HepG2 (cell line): ENCODE measurements around the gene SRRM2. TPM values are rescaled to one million over a fixed set of nuclear protein-coding genes. Genes with fewer than 3 reads are reported as not detected.

Experiments
- ARID5B ChIP-seq: IDR thresholded peaks from 2 replicates; pipeline ENCODE4 v1.4.0; 2020; ENCODE audit warnings: mild to moderate bottlenecking, missing genetic modification reagents
- CHCHD3 ChIP-seq: sonication (generic); formaldehyde crosslinking; IDR thresholded peaks from 2 replicates; pipeline ENCODE4 v1.8.0; 2022; ENCODE audit warnings: mild to moderate bottlenecking, missing genetic modification reagents, moderate library complexity
- EZH2 ChIP-seq: conservative IDR thresholded peaks from 2 replicates; pipeline ENCODE4 v1.6.1; 2012; ENCODE audit warnings: mild to moderate bottlenecking, low read depth, low read length, moderate library complexity
- FOXA1 ChIP-seq, 2 experiments: fragments of 450-650 bp in 1 of 2; sonication (generic) in 1 of 2; formaldehyde crosslinking in 1 of 2; IDR thresholded peaks; 2 replicates each; pipeline versions ENCODE4 v1.4.0 to v1.6.1; 2016 to 2020; ENCODE audit warnings: missing genetic modification reagents in 1 of 2
- FOXJ3 ChIP-seq: sonication (generic); formaldehyde crosslinking; IDR thresholded peaks from 2 replicates; pipeline ENCODE4 v1.4.0; 2020; ENCODE audit warnings: missing genetic modification reagents, mild to moderate bottlenecking, borderline replicate concordance
- GPBP1L1 ChIP-seq: sonication (generic); formaldehyde crosslinking; IDR thresholded peaks from 2 replicates; pipeline ENCODE4 v1.5.0; 2020; ENCODE audit warnings: mild to moderate bottlenecking, missing genetic modification reagents
- MAFK ChIP-seq, 2 experiments: IDR thresholded peaks in 1 of 2; conservative IDR thresholded peaks in 1 of 2; 2 replicates each; pipeline ENCODE4 v1.6.1; 2011; ENCODE audit warnings: improper control_type of control experiment in 2 of 2, low read length in 2 of 2
- NFE2L1 ChIP-seq: sonication (generic); formaldehyde crosslinking; IDR thresholded peaks from 2 replicates; pipeline ENCODE4 v1.4.0; 2020; ENCODE audit warnings: missing genetic modification reagents, mild to moderate bottlenecking, borderline replicate concordance
- SALL2 ChIP-seq: sonication (generic); formaldehyde crosslinking; IDR thresholded peaks from 2 replicates; pipeline ENCODE4 v1.8.1; 2023; ENCODE audit warnings: mild to moderate bottlenecking, missing genetic modification reagents, inconsistent platforms
- STAT6 ChIP-seq: sonication (generic); formaldehyde crosslinking; IDR thresholded peaks from 2 replicates; pipeline ENCODE4 v1.4.0; 2020; ENCODE audit warnings: missing genetic modification reagents, mild to moderate bottlenecking, borderline replicate concordance
- TSC22D2 ChIP-seq: sonication (generic); formaldehyde crosslinking; IDR thresholded peaks from 2 replicates; pipeline ENCODE4 v1.5.1; 2020; ENCODE audit warnings: missing genetic modification reagents, mild to moderate bottlenecking, borderline replicate concordance
- ZNF766 ChIP-seq: sonication (generic); formaldehyde crosslinking; IDR thresholded peaks from 2 replicates; pipeline ENCODE4 v1.5.0; 2020; ENCODE audit warnings: missing genetic modification reagents, borderline replicate concordance
- ZNF782 ChIP-seq: sonication (generic); formaldehyde crosslinking; IDR thresholded peaks from 2 replicates; pipeline ENCODE4 v1.4.0; 2020; ENCODE audit warnings: missing genetic modification reagents, mild to moderate bottlenecking, borderline replicate concordance
- polyA plus RNA-seq, 8 experiments: library from polyadenylated mRNA; depleted of rRNA in 3 of 8; stranded (reverse) in 7 of 8; unstranded in 1 of 8; fragments of >200 nt; fragmentation: Illumina TruSeq in 4 of 8; extraction: Trizol in 4 of 8; gene quantifications; 2 replicates each; pipeline versions ENCODE4 v1.2.1 to v1.2.3, GENCODE V29; 2011 to 2016; ENCODE audit warnings: low read depth in 4 of 8, missing spikeins in 1 of 8, mixed read lengths in 1 of 8; ENCODE audit not compliant: insufficient read depth in 1 of 8
- total RNA-seq, 5 experiments: library from RNA; depleted of rRNA; stranded (reverse); fragments of >200 nt; fragmentation: Illumina TruSeq; extraction: Trizol; gene quantifications; 2 replicates each; pipeline ENCODE4 v1.2.3, GENCODE V29; 2016; ENCODE audit warnings: low read depth in 1 of 5
- TF ChIP-seq, protein P1 (sequence below): sonication (generic); formaldehyde crosslinking; IDR thresholded peaks from 2 replicates; pipeline ENCODE4 v1.4.0; 2020; ENCODE audit warnings: missing genetic modification reagents
- TF ChIP-seq, protein P2 (sequence below): sonication (generic); formaldehyde crosslinking; IDR thresholded peaks from 2 replicates; pipeline ENCODE4 v1.4.0; 2020; ENCODE audit warnings: missing genetic modification reagents
- TF ChIP-seq, protein P3 (sequence below): sonication (generic); formaldehyde crosslinking; IDR thresholded peaks from 2 replicates; pipeline ENCODE4 v1.4.0; 2020; ENCODE audit warnings: missing genetic modification reagents

Gene SRRM2
- total and polyA plus RNA-seq, 2 of the 13 experiments (the other 11 are each of a cell fraction or from before 2014, with no cell fraction given), result 50.4 to 112 TPM

DNA sequence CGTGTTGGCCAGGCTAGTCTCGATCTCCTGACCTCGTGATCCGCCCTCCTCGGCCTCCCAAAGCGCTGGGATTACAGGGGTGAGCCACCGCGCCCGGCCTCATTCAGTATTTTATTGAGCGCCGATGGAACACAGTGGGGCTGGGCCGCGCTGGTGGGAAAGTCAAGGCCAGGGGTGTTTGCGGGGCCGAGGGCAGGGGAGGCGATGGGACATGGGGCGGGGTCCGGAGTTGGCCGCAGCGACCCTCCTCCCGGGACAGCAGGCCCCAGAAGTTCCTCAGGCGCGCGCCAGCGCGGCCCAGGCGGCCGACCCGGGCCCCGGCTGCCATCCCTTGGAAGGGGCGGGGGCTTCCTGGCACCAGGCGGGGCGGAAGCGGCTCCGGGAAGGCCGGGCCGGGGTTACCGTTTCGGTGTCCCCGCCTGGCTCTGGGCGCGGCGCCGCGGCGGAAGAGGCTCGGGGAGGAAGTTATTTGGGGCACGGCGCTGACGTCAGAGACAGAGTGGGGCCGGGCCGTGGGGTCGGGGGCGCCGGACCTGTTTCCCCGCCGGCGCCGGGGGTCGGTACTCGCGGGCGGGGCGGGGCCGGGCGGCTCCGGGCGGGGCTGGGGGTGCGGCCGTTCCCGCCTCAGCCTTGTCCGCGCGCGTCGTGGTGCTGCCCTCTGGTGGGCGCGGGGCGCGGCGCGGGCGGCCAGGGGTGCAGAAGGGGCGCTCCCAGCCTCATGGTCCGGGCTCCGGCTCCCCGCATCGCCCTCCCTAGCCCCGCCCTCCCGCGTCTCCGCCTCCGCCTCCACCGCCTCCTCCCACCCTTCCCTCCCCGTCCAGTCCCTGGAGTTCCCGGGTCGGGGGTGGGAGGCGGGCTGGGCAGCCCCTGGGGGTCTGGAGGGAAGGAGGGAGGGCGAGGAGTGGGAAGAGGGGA lies 31.5 kb upstream of the SRRM2 start (continued):
- TF ChIP-seq TSC22D2 (0 out of 2 replicates have a peak, but pooled peaks have one; percentile 35), CHCHD3 (CRISPR knock-in tag) (no peak), ARID5B (CRISPR knock-in tag) (no peak), ZNF782 (CRISPR knock-in tag) (no peak), STAT6 (CRISPR knock-in tag) (no peak), SALL2 (CRISPR knock-in tag) (no peak), GPBP1L1 (CRISPR knock-in tag) (no peak), FOXJ3 (CRISPR knock-in tag) (no peak), MAFK (conservative IDR thresholded peaks at IDR 0.05 in 1 of 2, IDR thresholded peaks at IDR 0.05 in 1 of 2; ENCODE audit: low read length in 2 of 2) (no peak), NFE2L1 (CRISPR knock-in tag) (no peak), ZNF766 (no peak), EZH2 (no peak), FOXA1 (IDR thresholded peaks at IDR 0.05) (no peak), FOXA1 (CRISPR knock-in tag; IDR thresholded peaks at IDR 0.05) (no peak)
- TF ChIP-seq, protein P1, sequence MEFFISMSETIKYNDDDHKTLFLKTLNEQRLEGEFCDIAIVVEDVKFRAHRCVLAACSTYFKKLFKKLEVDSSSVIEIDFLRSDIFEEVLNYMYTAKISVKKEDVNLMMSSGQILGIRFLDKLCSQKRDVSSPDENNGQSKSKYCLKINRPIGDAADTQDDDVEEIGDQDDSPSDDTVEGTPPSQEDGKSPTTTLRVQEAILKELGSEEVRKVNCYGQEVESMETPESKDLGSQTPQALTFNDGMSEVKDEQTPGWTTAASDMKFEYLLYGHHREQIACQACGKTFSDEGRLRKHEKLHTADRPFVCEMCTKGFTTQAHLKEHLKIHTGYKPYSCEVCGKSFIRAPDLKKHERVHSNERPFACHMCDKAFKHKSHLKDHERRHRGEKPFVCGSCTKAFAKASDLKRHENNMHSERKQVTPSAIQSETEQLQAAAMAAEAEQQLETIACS, result peak; percentile 75
- TF ChIP-seq, protein P2, sequence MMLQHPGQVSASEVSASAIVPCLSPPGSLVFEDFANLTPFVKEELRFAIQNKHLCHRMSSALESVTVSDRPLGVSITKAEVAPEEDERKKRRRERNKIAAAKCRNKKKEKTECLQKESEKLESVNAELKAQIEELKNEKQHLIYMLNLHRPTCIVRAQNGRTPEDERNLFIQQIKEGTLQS (CRISPR knock-in tag), result peak; percentile 70
- TF ChIP-seq, protein P3, sequence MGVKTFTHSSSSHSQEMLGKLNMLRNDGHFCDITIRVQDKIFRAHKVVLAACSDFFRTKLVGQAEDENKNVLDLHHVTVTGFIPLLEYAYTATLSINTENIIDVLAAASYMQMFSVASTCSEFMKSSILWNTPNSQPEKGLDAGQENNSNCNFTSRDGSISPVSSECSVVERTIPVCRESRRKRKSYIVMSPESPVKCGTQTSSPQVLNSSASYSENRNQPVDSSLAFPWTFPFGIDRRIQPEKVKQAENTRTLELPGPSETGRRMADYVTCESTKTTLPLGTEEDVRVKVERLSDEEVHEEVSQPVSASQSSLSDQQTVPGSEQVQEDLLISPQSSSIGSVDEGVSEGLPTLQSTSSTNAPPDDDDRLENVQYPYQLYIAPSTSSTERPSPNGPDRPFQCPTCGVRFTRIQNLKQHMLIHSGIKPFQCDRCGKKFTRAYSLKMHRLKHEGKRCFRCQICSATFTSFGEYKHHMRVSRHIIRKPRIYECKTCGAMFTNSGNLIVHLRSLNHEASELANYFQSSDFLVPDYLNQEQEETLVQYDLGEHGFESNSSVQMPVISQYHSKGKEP (CRISPR knock-in tag), result no peak
